Endothelial cell of umbilical vein (primary cell): ENCODE measurements around the gene TEX55. TPM values are rescaled to one million over a fixed set of nuclear protein-coding genes. Genes with fewer than 3 reads are reported as not detected.

Experiments used
- BruUV-seq: library from RNA; stranded (reverse); fragments of 400-500 nt; replicated peaks from 2 replicates; lab custom pipeline; 2021; lab: Mats Ljungman, UMichigan
- CTCF ChIA-PET: fragments of 300-600, 350-600 bp; sonication (Branson Sonifier 250); formaldehyde crosslinking; loops from one replicate; lab custom pipeline; 2021; ENCODE audit warnings: antibody characterized with exemption, inconsistent platforms; lab: Charles Lee
- POLR2A ChIA-PET: fragments of 300-600, 350-600 bp; sonication (Branson Sonifier 250); formaldehyde crosslinking; loops from one replicate; lab custom pipeline; 2021; ENCODE audit warnings: antibody characterized with exemption, inconsistent platforms; lab: Charles Lee
- DNase-seq: peaks from one replicate; pipeline ENCODE4 v3.0.0-alpha.2; 2011; ENCODE audit warnings: low read depth, low spot score
- FAIRE-seq: peaks from 2 replicates; lab custom pipeline; 2011; peaks lifted over from hg19 to GRCh38; lab: Jason Lieb, UNC
- H2AFZ ChIP-seq: 2 replicates; pipeline ENCODE4 v1.6.0; 2012; ENCODE audit warnings: low read depth, low read length, control low read depth, inconsistent platforms
- H3K27ac ChIP-seq: 2 replicates; pipeline ENCODE4 v1.5.1; 2011; ENCODE audit warnings: low read depth, mild to moderate bottlenecking, control low read depth, low read length, moderate library complexity; ENCODE audit not compliant: insufficient read depth
- H3K27me3 ChIP-seq, 2 experiments: 2 replicates each; pipeline versions ENCODE4 v1.6.0 to v1.6.1; 2011; ENCODE audit warnings: low read length in 2 of 2, mixed read lengths in 1 of 2; ENCODE audit not compliant: control insufficient read depth in 2 of 2, insufficient read depth in 2 of 2
- H3K36me3 ChIP-seq, 2 experiments: 2 replicates in 1 of 2; 3 replicates in 1 of 2; pipeline ENCODE4 v1.5.1; 2011; ENCODE audit warnings: low read length in 2 of 2, mild to moderate bottlenecking in 1 of 2, moderate library complexity in 1 of 2; ENCODE audit not compliant: control insufficient read depth in 2 of 2, insufficient read depth in 2 of 2; ENCODE audit errors: extremely low read depth in 1 of 2
- H3K4me1 ChIP-seq: 3 replicates; pipeline ENCODE4 v1.5.1; 2011; ENCODE audit warnings: mild to moderate bottlenecking, low read length; ENCODE audit not compliant: control insufficient read depth, insufficient read depth; ENCODE audit errors: extremely low read depth
- H3K4me2 ChIP-seq: 2 replicates; pipeline ENCODE4 v1.6.1; 2011; ENCODE audit warnings: low read length, control low read depth, mixed read lengths; ENCODE audit not compliant: insufficient read depth
- H3K4me3 ChIP-seq, 3 experiments: fragments of 200-600 bp in 1 of 3; sonication (generic), shearing (Covaris generic) in 1 of 3; replicated peaks in 1 of 3; 2 replicates each; pipeline ENCODE4 v1.5.1; 2011 to 2016; ENCODE audit warnings: control low read depth in 3 of 3, low read length in 3 of 3, mild to moderate bottlenecking in 2 of 3, inconsistent platforms in 1 of 3, low read depth in 1 of 3, moderate library complexity in 1 of 3; ENCODE audit not compliant: insufficient read depth in 1 of 3
- H3K79me2 ChIP-seq: 2 replicates; pipeline ENCODE4 v1.6.0; 2012; ENCODE audit warnings: low read length, inconsistent platforms; ENCODE audit not compliant: control insufficient read depth, insufficient read depth
- H3K9ac ChIP-seq: replicated peaks from 2 replicates; pipeline ENCODE3; 2011; ENCODE audit warnings: low read length, control low read depth; ENCODE audit not compliant: insufficient read depth; ENCODE audit errors: extremely low read depth
- H3K9me1 ChIP-seq: replicated peaks from 3 replicates; pipeline ENCODE4 v1.6.0; 2011; ENCODE audit warnings: mild to moderate bottlenecking, low read length; ENCODE audit not compliant: control insufficient read depth, insufficient read depth; ENCODE audit errors: extremely low read depth
- H3K9me3 ChIP-seq: replicated peaks from 2 replicates; pipeline ENCODE4 v1.5.1; 2012; ENCODE audit warnings: low read length, inconsistent platforms; ENCODE audit not compliant: control insufficient read depth, insufficient read depth
- H4K20me1 ChIP-seq: replicated peaks from 2 replicates; pipeline ENCODE3; 2011; ENCODE audit warnings: mild to moderate bottlenecking, low read length; ENCODE audit not compliant: control insufficient read depth, insufficient read depth; ENCODE audit errors: extremely low read depth
- EZH2 ChIP-seq: IDR thresholded peaks from 2 replicates; pipeline ENCODE4 v1.6.1; 2012; ENCODE audit warnings: borderline replicate concordance, low read depth, mild to moderate bottlenecking, moderate library complexity, low read length, inconsistent platforms; ENCODE audit not compliant: severe bottlenecking
- FOS ChIP-seq: IDR thresholded peaks from 2 replicates; pipeline ENCODE4 v1.6.1; 2011; ENCODE audit warnings: mild to moderate bottlenecking, low read length, moderate library complexity, borderline replicate concordance; ENCODE audit not compliant: insufficient read depth
- GATA2 ChIP-seq: IDR thresholded peaks from 2 replicates; pipeline ENCODE4 v1.7.0; 2011; ENCODE audit warnings: low read depth, mild to moderate bottlenecking, moderate library complexity, mixed read lengths, low read length; ENCODE audit not compliant: insufficient read length, insufficient read depth
- JUN ChIP-seq: IDR thresholded peaks from 2 replicates; pipeline ENCODE4 v1.6.1; 2011; ENCODE audit warnings: borderline replicate concordance, low read depth; ENCODE audit not compliant: insufficient read length, insufficient read depth
- MAX ChIP-seq: IDR thresholded peaks from 2 replicates; pipeline ENCODE4 v1.6.1; 2011; ENCODE audit not compliant: insufficient read depth, insufficient read length
- MYC ChIP-seq: IDR thresholded peaks from one replicate; pipeline ENCODE4 v1.6.1; 2011; ENCODE audit warnings: mild to moderate bottlenecking, low read depth, low read length
- POLR2A ChIP-seq: IDR thresholded peaks from 2 replicates; pipeline ENCODE4 v1.6.1; 2012; ENCODE audit warnings: low read depth, mild to moderate bottlenecking, control low read depth, low read length
- POLR2AphosphoS5 ChIP-seq: IDR thresholded peaks from 2 replicates; pipeline ENCODE4 v1.6.1; 2012; ENCODE audit warnings: low read depth, mild to moderate bottlenecking, control low read depth, low read length, moderate library complexity; ENCODE audit not compliant: insufficient read depth
- dilution Hi-C: fragments of 300-500 bp; cut with MboI; formaldehyde crosslinking; loops from one replicate; pipeline ENCODE4 v1.15.0; 2019; ENCODE audit warnings: low sequenced_read_pairs; ENCODE audit not compliant: extremely low pct_ligation_motif_present
- intact Hi-C: fragments of 100-400 bp; cut with micrococcal nuclease; formaldehyde crosslinking; loops from one replicate; pipeline ENCODE4 v1.10.0; 2022
- polyA plus RNA-seq, 4 experiments: library from polyadenylated mRNA; depleted of rRNA in 3 of 4; stranded (reverse) in 3 of 4; unstranded in 1 of 4; fragments of >200 nt; gene quantifications; 2 replicates each; pipeline versions ENCODE4 v1.2.1 to v1.2.3, GENCODE V29; 2011 to 2012; ENCODE audit warnings: missing spikeins in 1 of 4
- total RNA-seq: library from RNA; stranded (reverse); gene quantifications from 2 replicates; pipeline ENCODE4 v1.2.3, GENCODE V29; 2021
- TF ChIP-seq, protein P1 (sequence below), 2 donors: IDR thresholded peaks; 1 replicate in 1 of 2; 2 replicates in 1 of 2; pipeline ENCODE4 v1.5.1; 2011; ENCODE audit warnings: low read length in 2 of 2, mild to moderate bottlenecking in 2 of 2, moderate library complexity in 2 of 2, control low read depth in 1 of 2, inconsistent platforms in 1 of 2, low read depth in 1 of 2; ENCODE audit not compliant: insufficient read depth in 1 of 2; ENCODE audit errors: extremely low read depth in 1 of 2

TEX55 gene
- total and polyA plus RNA-seq, 2 donors (not counting 3 experiments of a cell fraction or from before 2014, with no cell fraction given), result not detected

- Histone ChIP-seq H3K9ac (no peak overlapping the region), H3K4me2 (no peak overlapping the region), H4K20me1 (no peaks in the 10 kb centered on the region), H3K4me3 (no peak overlapping the region), H3K79me2 (no peaks in the 10 kb centered on the region), H3K36me3 (no peaks in the 10 kb centered on the region), H3K9me3 (no peaks in the 10 kb centered on the region), H3K9me1 (no peaks in the 10 kb centered on the region), H3K27ac (no peak overlapping the region), H3K4me1 (no peaks in the 10 kb centered on the region), H3K27me3 (no peaks in the 10 kb centered on the region), H2AFZ (no peak overlapping the region)
- BruUV-seq, result no TSS peak
- TF ChIP-seq POLR2A (no peak), GATA2 (no peak), JUN (no peak), MYC (no peak), EZH2 (no peak), FOS (no peak), POLR2AphosphoS5 (no peak), MAX (no peak)
- TF ChIP-seq, protein P1, sequence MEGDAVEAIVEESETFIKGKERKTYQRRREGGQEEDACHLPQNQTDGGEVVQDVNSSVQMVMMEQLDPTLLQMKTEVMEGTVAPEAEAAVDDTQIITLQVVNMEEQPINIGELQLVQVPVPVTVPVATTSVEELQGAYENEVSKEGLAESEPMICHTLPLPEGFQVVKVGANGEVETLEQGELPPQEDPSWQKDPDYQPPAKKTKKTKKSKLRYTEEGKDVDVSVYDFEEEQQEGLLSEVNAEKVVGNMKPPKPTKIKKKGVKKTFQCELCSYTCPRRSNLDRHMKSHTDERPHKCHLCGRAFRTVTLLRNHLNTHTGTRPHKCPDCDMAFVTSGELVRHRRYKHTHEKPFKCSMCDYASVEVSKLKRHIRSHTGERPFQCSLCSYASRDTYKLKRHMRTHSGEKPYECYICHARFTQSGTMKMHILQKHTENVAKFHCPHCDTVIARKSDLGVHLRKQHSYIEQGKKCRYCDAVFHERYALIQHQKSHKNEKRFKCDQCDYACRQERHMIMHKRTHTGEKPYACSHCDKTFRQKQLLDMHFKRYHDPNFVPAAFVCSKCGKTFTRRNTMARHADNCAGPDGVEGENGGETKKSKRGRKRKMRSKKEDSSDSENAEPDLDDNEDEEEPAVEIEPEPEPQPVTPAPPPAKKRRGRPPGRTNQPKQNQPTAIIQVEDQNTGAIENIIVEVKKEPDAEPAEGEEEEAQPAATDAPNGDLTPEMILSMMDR (IDR thresholded peaks at IDR 0.05; ENCODE audit: extremely low read depth in 1 of 2, insufficient read depth in 1 of 2, low read depth in 1 of 2, low read length in 2 of 2), result no peak
- ChIA-PET POLR2A (no interaction called here), CTCF (interaction anchor here (2.1 kb wide), 1 partner anchor 16 kb away, joined by 7 read pairs; no protein-coding TSS in a partner anchor)
- no peak for FAIRE-seq
- no peak for DNase-seq
- dilution Hi-C loops (no loop called here), intact Hi-C loops (no loop called here)
Measured at GRCh38 chr3:119160361-119160760, 14.4 kb downstream of the TEX55 start.
